H1 (cell line): ENCODE measurements around the gene TBC1D30. TPM values are rescaled to one million over a fixed set of nuclear protein-coding genes. Genes with fewer than 3 reads are reported as not detected.

Experiments
- ATF3 ChIP-seq: IDR thresholded peaks from 2 replicates; pipeline ENCODE4 v1.6.1; 2011; ENCODE audit warnings: low read depth, mild to moderate bottlenecking, low read length; ENCODE audit not compliant: insufficient read depth
- BACH1 ChIP-seq: IDR thresholded peaks from 2 replicates; pipeline ENCODE4 v1.6.1; 2012; ENCODE audit warnings: low read length, improper control_type of control experiment
- BRCA1 ChIP-seq: IDR thresholded peaks from 2 replicates; pipeline ENCODE4 v1.6.1; 2012; ENCODE audit warnings: low read depth, low read length, improper control_type of control experiment
- CBX8 ChIP-seq: fragments of 300-800, 300-1000 bp; sonication (generic); IDR thresholded peaks from 2 replicates; pipeline ENCODE4 v1.7.1; 2016; ENCODE audit warnings: low read depth, low read length, borderline replicate concordance
- E2F6 ChIP-seq: IDR thresholded peaks from 2 replicates; pipeline ENCODE4 v1.6.1; 2012; ENCODE audit warnings: inconsistent platforms
- EZH2 ChIP-seq: fragments of 200-600 bp; sonication (generic); IDR thresholded peaks from 2 replicates; pipeline ENCODE4 v1.7.1; 2012; ENCODE audit warnings: low read depth, mild to moderate bottlenecking, moderate library complexity, low read length, inconsistent platforms; ENCODE audit not compliant: severe bottlenecking
- FOSL1 ChIP-seq: IDR thresholded peaks from 2 replicates; pipeline ENCODE4 v1.6.1; 2011; ENCODE audit warnings: mild to moderate bottlenecking, low read depth, low read length, moderate library complexity; ENCODE audit not compliant: insufficient read depth
- HDAC6 ChIP-seq: IDR thresholded peaks from one replicate; pipeline ENCODE4 v1.7.1; 2012; ENCODE audit warnings: low read depth, mild to moderate bottlenecking, inconsistent platforms, low read length, moderate library complexity
- KDM1A ChIP-seq: fragments of 200-600, 300-600 bp; sonication (generic); IDR thresholded peaks from 2 replicates; pipeline ENCODE4 v1.7.1; 2016; ENCODE audit warnings: mild to moderate bottlenecking, low read length, borderline replicate concordance
- KDM5A ChIP-seq: fragments of 200-600 bp; IDR thresholded peaks from 2 replicates; pipeline ENCODE4 v1.7.1; 2012; ENCODE audit warnings: mild to moderate bottlenecking, low read length, inconsistent platforms, mixed read lengths
- NRF1 ChIP-seq: IDR thresholded peaks from 2 replicates; pipeline ENCODE4 v1.6.1; 2011; ENCODE audit warnings: mild to moderate bottlenecking, low read depth, low read length, improper control_type of control experiment
- PHF8 ChIP-seq: fragments of 200-600 bp; sonication (generic); conservative IDR thresholded peaks from 2 replicates; pipeline ENCODE4 v1.7.1; 2012; ENCODE audit warnings: low read depth, mild to moderate bottlenecking, inconsistent platforms, low read length, moderate library complexity
- POLR2A ChIP-seq, 2 experiments: IDR thresholded peaks; 1 replicate in 1 of 2; 2 replicates in 1 of 2; pipeline ENCODE4 v1.6.1; 2011; ENCODE audit warnings: low read depth in 2 of 2, low read length in 2 of 2, mild to moderate bottlenecking in 2 of 2; ENCODE audit errors: control extremely low read depth in 1 of 2
- POLR2AphosphoS5 ChIP-seq: IDR thresholded peaks from 2 replicates; pipeline ENCODE4 v1.6.1; 2011; ENCODE audit warnings: low read depth, low read length
- POU5F1 ChIP-seq: IDR thresholded peaks from 2 replicates; pipeline ENCODE4 v1.6.1; 2011; ENCODE audit warnings: low read depth, mild to moderate bottlenecking, low read length, moderate library complexity
- SP1 ChIP-seq: IDR thresholded peaks from 2 replicates; pipeline ENCODE4 v1.6.1; 2011; ENCODE audit warnings: low read depth, low read length
- SP2 ChIP-seq: IDR thresholded peaks from 2 replicates; pipeline ENCODE4 v1.6.1; 2012; ENCODE audit warnings: mild to moderate bottlenecking, low read length, inconsistent platforms
- SRF ChIP-seq: IDR thresholded peaks from 2 replicates; pipeline ENCODE4 v1.6.1; 2011; ENCODE audit warnings: mild to moderate bottlenecking, low read depth, low read length, moderate library complexity
- SUZ12 ChIP-seq: fragments of 200-600 bp; sonication (generic); IDR thresholded peaks from 2 replicates; pipeline ENCODE4 v1.6.1; 2012; ENCODE audit warnings: mild to moderate bottlenecking, inconsistent platforms, low read length, moderate library complexity, mixed read lengths
- TAF7 ChIP-seq: optimal IDR thresholded peaks from 2 replicates; pipeline ENCODE3; 2011; ENCODE audit warnings: low read depth, mild to moderate bottlenecking, inconsistent platforms, low read length, moderate library complexity, borderline replicate concordance
- TBP ChIP-seq: IDR thresholded peaks from 2 replicates; pipeline ENCODE4 v1.6.1; 2011; ENCODE audit warnings: low read depth, low read length, improper control_type of control experiment
- YY1 ChIP-seq: IDR thresholded peaks from 2 replicates; pipeline ENCODE4 v1.6.1; 2011; ENCODE audit warnings: low read depth, mild to moderate bottlenecking, low read length
- ZNF274 ChIP-seq: IDR thresholded peaks from 2 replicates; pipeline ENCODE4 v1.7.0; 2012; ENCODE audit warnings: low read length, borderline replicate concordance; ENCODE audit errors: extremely low read depth
- polyA plus RNA-seq, 7 experiments: library from polyadenylated mRNA; depleted of rRNA in 3 of 7; stranded (reverse) in 5 of 7; unstranded in 2 of 7; fragments of >200 nt in 5 of 7; fragments of 200-250 nt in 2 of 7; gene quantifications; 1 replicate in 5 of 7; 2 replicates in 1 of 7; 4 replicates in 1 of 7; pipeline versions ENCODE4 v1.2.1 to v1.2.3, GENCODE V29; 2011 to 2013; ENCODE audit warnings: missing spikeins in 2 of 7, mixed read lengths in 2 of 7
- total RNA-seq: library from RNA; stranded (reverse); fragmentation: NEBNext Ultra II Directional; extraction: Animal tissue kit (Norgen Biotek cat#: 25700); gene quantifications from 2 replicates; pipeline ENCODE4 v1.2.1, GENCODE V29; 2021
- TF ChIP-seq, protein P1 (sequence below): IDR thresholded peaks from 2 replicates; pipeline ENCODE4 v1.6.1; 2012; ENCODE audit warnings: inconsistent platforms

The TBC1D30 gene
- total and polyA plus RNA-seq, 2 of the 8 experiments (the other 6 are each of a cell fraction or from before 2014, with no cell fraction given): 2.8 to 5.5 TPM

DNA sequence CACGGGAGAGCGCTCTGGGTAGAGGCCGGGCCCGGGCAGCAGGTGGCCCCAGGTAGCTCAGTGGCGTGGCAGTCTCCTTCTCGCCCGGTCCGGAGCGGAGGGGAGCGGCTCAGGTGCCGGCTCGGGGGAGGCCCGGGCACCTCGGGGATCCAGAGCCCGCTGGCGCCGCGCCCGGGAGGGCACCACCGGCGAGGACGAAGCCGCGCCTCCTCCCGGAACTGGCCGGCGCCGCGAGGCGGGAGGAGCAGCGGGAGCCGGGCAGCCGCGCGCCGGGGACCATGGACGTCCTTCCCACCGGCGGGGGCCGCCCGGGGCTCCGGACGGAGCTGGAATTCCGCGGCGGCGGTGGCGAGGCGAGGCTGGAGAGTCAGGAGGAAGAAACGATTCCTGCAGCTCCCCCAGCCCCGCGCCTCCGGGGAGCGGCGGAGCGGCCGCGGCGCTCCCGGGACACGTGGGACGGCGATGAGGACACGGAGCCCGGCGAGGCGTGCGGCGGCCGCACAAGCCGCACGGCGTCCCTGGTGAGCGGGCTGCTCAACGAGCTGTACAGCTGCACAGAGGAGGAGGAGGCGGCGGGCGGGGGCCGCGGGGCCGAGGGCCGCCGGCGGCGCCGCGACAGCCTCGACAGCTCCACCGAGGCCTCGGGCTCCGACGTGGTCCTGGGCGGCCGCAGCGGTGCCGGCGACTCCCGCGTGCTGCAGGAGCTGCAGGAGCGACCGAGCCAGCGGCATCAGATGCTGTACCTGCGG is 43.7 kb upstream of the TBC1D30 start (continued):
- TF ChIP-seq POLR2AphosphoS5 (no peak), TAF7 (peak; percentile 39), BRCA1 (no peak), SUZ12 (peak; percentile 74), E2F6 (peak; percentile 23), POU5F1 (no peak), POLR2A (IDR thresholded peaks at IDR 0.05; ENCODE audit: control extremely low read depth in 1 of 2, low read depth in 2 of 2, low read length in 2 of 2) (peak in 1 of 2 experiments; percentile 42; a peak in 2 of 3 replicates), EZH2 (peak; percentile 72), BACH1 (no peak), NRF1 (no peak), FOSL1 (no peak), CBX8 (no peak), HDAC6 (no peak), ATF3 (no peak), ZNF274 (no peak), SP2 (no peak), PHF8 (0 out of 2 replicates have a peak, but pooled peaks have one; percentile 15), TBP (no peak; the same call in 1 of the 2 replicates), YY1 (0 out of 2 replicates have a peak, but pooled peaks have one; percentile 3), KDM1A (no peak), KDM5A (no peak), SP1 (no peak), SRF (no peak)
- TF ChIP-seq, protein P1, sequence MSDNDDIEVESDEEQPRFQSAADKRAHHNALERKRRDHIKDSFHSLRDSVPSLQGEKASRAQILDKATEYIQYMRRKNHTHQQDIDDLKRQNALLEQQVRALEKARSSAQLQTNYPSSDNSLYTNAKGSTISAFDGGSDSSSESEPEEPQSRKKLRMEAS: peak; percentile 60
